IMR-90 (cell line): ENCODE measurements around the gene C1QTNF8. TPM values are rescaled to one million over a fixed set of nuclear protein-coding genes. Genes with fewer than 3 reads are reported as not detected.

Experiments used
- ATAC-seq: fragments of 200-7000 bp; cut with Tn5 transposase; 2 replicates; pipeline ENCODE4 v1.9.1; 2020; ENCODE audit warnings: low read depth, mild to moderate bottlenecking, moderate library complexity
- BruUV-seq: library from RNA; stranded (reverse); fragments of 400-500 nt; replicated peaks from 2 replicates; lab custom pipeline; 2021; lab: Mats Ljungman, UMichigan
- CTCF ChIA-PET: fragments of 300-600 bp; formaldehyde crosslinking; extraction: SDS; loops from one replicate; lab custom pipeline; 2021; ENCODE audit warnings: antibody characterized with exemption; lab: Yijun Ruan, JAX
- POLR2A ChIA-PET: fragments of 300-600 bp; sonication (Branson Sonifier 250); formaldehyde crosslinking; loops from one replicate; lab custom pipeline; 2022; ENCODE audit warnings: antibody characterized with exemption; ENCODE audit not compliant: unreplicated experiment; lab: Charles Lee
- DNase-seq: peaks from one replicate; pipeline ENCODE4 v3.0.0; 2013
- H2AFZ ChIP-seq: replicated peaks from 2 replicates; pipeline ENCODE3; 2013; ENCODE audit warnings: low read length, mild to moderate bottlenecking; ENCODE audit not compliant: poor library complexity
- H2AK5ac ChIP-seq: 2 replicates; pipeline ENCODE4 v1.6.1; 2013; ENCODE audit warnings: low read depth, low read length, inconsistent platforms
- H2AK9ac ChIP-seq: replicated peaks from 2 replicates; pipeline ENCODE3; 2013; ENCODE audit warnings: mild to moderate bottlenecking, low read depth, low read length, moderate library complexity; ENCODE audit not compliant: poor library complexity
- H2BK120ac ChIP-seq: 2 replicates; pipeline ENCODE4 v1.6.1; 2013; ENCODE audit warnings: low read depth, low read length, inconsistent platforms
- H2BK15ac ChIP-seq: 3 replicates; pipeline ENCODE4 v1.6.1; 2013; ENCODE audit warnings: low read depth, low read length, inconsistent platforms
- H2BK20ac ChIP-seq: 2 replicates; pipeline ENCODE4 v1.6.1; 2013; ENCODE audit warnings: low read depth, mild to moderate bottlenecking, inconsistent platforms, low read length, moderate library complexity
- H2BK5ac ChIP-seq: 2 replicates; pipeline ENCODE4 v1.6.1; 2013; ENCODE audit warnings: mild to moderate bottlenecking, low read depth, low read length, inconsistent platforms; ENCODE audit not compliant: poor library complexity, severe bottlenecking
- H3K14ac ChIP-seq: replicated peaks from 2 replicates; pipeline ENCODE4 v1.6.1; 2013; ENCODE audit warnings: low read depth, low read length, inconsistent platforms
- H3K18ac ChIP-seq: 2 replicates; pipeline ENCODE4 v1.6.1; 2013; ENCODE audit warnings: low read depth, low read length, control low read depth
- H3K23ac ChIP-seq: 2 replicates; pipeline ENCODE4 v1.6.1; 2013; ENCODE audit warnings: low read depth, low read length, inconsistent platforms
- H3K27ac ChIP-seq: 2 replicates; pipeline ENCODE4 v1.5.1; 2013; ENCODE audit warnings: mild to moderate bottlenecking, control low read depth, low read length; ENCODE audit not compliant: insufficient read depth
- H3K27me3 ChIP-seq: 2 replicates; pipeline ENCODE4 v1.6.1; 2013; ENCODE audit warnings: low read length; ENCODE audit not compliant: control insufficient read depth, insufficient read depth
- H3K36me3 ChIP-seq: 2 replicates; pipeline ENCODE4 v1.6.1; 2013; ENCODE audit warnings: low read length, mixed read lengths; ENCODE audit not compliant: control insufficient read depth, insufficient read depth
- H3K4ac ChIP-seq: 2 replicates; pipeline ENCODE4 v1.6.1; 2013; ENCODE audit warnings: low read depth, low read length, inconsistent platforms
- H3K4me1 ChIP-seq: 2 replicates; pipeline ENCODE4 v1.6.1; 2013; ENCODE audit warnings: low read length, mixed read lengths; ENCODE audit not compliant: control insufficient read depth, insufficient read depth
- H3K4me2 ChIP-seq: 2 replicates; pipeline ENCODE4 v1.6.1; 2013; ENCODE audit warnings: low read depth, mild to moderate bottlenecking, control low read depth, low read length, moderate library complexity
- H3K4me3 ChIP-seq: 2 replicates; pipeline ENCODE4 v1.5.1; 2013; ENCODE audit warnings: low read depth, mild to moderate bottlenecking, control low read depth, low read length, moderate library complexity; ENCODE audit not compliant: insufficient read depth
- H3K56ac ChIP-seq: 2 replicates; pipeline ENCODE4 v1.6.1; 2013; ENCODE audit warnings: low read length, inconsistent platforms; ENCODE audit not compliant: insufficient read depth; ENCODE audit errors: extremely low read depth
- H3K79me1 ChIP-seq, 2 experiments: 2 replicates each; pipeline ENCODE4 v1.6.1; 2013; ENCODE audit warnings: low read length in 2 of 2, inconsistent platforms in 1 of 2, low read depth in 1 of 2
- H3K9ac ChIP-seq: 2 replicates; pipeline ENCODE4 v1.6.1; 2013; ENCODE audit warnings: low read depth, low read length, control low read depth
- H3K9me1 ChIP-seq: 2 replicates; pipeline ENCODE4 v1.6.1; 2013; ENCODE audit warnings: low read length, inconsistent platforms; ENCODE audit not compliant: insufficient read depth
- H3K9me3 ChIP-seq: 2 replicates; pipeline ENCODE4 v1.6.1; 2013; ENCODE audit warnings: low read length; ENCODE audit not compliant: control insufficient read depth, insufficient read depth
- H4K20me1 ChIP-seq: 2 replicates; pipeline ENCODE4 v1.6.1; 2013; ENCODE audit warnings: low read length, inconsistent platforms; ENCODE audit not compliant: insufficient read depth
- H4K5ac ChIP-seq: 2 replicates; pipeline ENCODE4 v1.6.1; 2013; ENCODE audit warnings: mild to moderate bottlenecking, low read depth, low read length, control low read depth
- H4K8ac ChIP-seq, 2 experiments: 2 replicates each; pipeline ENCODE4 v1.6.1; 2013; ENCODE audit warnings: low read depth in 2 of 2, low read length in 2 of 2, control low read depth in 1 of 2, inconsistent platforms in 1 of 2
- H4K91ac ChIP-seq: 2 replicates; pipeline ENCODE4 v1.6.1; 2013; ENCODE audit warnings: low read depth, low read length, inconsistent platforms; ENCODE audit not compliant: insufficient read depth
- BHLHE40 ChIP-seq: fragments of 150-350 bp; IDR thresholded peaks from 2 replicates; pipeline ENCODE4 v1.6.1; 2016; ENCODE audit warnings: mild to moderate bottlenecking, low read depth, low read length
- CEBPB ChIP-seq: IDR thresholded peaks from 2 replicates; pipeline ENCODE4 v1.6.1; 2012; ENCODE audit warnings: low read depth, low read length, improper control_type of control experiment
- CHD1 ChIP-seq: IDR thresholded peaks from 2 replicates; pipeline ENCODE4 v1.6.1; 2012; ENCODE audit warnings: low read depth, low read length, improper control_type of control experiment
- CTCF ChIP-seq: conservative IDR thresholded peaks from 2 replicates; pipeline ENCODE4 v1.5.1; 2012; ENCODE audit warnings: mild to moderate bottlenecking, low read depth, low read length, improper control_type of control experiment
- MAFK ChIP-seq: IDR thresholded peaks from 2 replicates; pipeline ENCODE4 v1.6.1; 2012; ENCODE audit warnings: low read depth, low read length, improper control_type of control experiment
- MAZ ChIP-seq: IDR thresholded peaks from 2 replicates; pipeline ENCODE4 v1.6.1; 2012; ENCODE audit warnings: low read depth, mild to moderate bottlenecking, low read length, improper control_type of control experiment, moderate library complexity, borderline replicate concordance
- MXI1 ChIP-seq: IDR thresholded peaks from 2 replicates; pipeline ENCODE4 v1.6.1; 2012; ENCODE audit warnings: low read depth, mild to moderate bottlenecking, low read length, moderate library complexity, borderline replicate concordance
- NFE2L2 ChIP-seq: fragments of 150-350 bp; IDR thresholded peaks from 2 replicates; pipeline ENCODE4 v1.6.1; 2016; ENCODE audit warnings: low read depth, mild to moderate bottlenecking, low read length
- RCOR1 ChIP-seq: IDR thresholded peaks from 2 replicates; pipeline ENCODE4 v1.6.1; 2012; ENCODE audit warnings: mild to moderate bottlenecking, low read length, improper control_type of control experiment; ENCODE audit not compliant: insufficient replicate concordance
- RFX5 ChIP-seq: IDR thresholded peaks from 2 replicates; pipeline ENCODE4 v1.8.0; 2012; ENCODE audit warnings: low read depth, mild to moderate bottlenecking, low read length, moderate library complexity
- SMC3 ChIP-seq: fragments of 150-350 bp; IDR thresholded peaks from 2 replicates; pipeline ENCODE4 v1.6.1; 2016; ENCODE audit warnings: low read depth, mild to moderate bottlenecking, antibody characterized with exemption, low read length, moderate library complexity
- USF2 ChIP-seq: fragments of 150-350 bp; IDR thresholded peaks from 2 replicates; pipeline ENCODE4 v1.6.1; 2017; ENCODE audit warnings: mild to moderate bottlenecking, antibody characterized with exemption, low read length, low read depth
- WGBS, 2 experiments: methylation state at CpG; one replicate each; pipeline versions ENCODE4 v1.1.5 to v1.1.7; 2013; ENCODE audit warnings: missing lambda C conversion rate in 2 of 2; ENCODE audit not compliant: insufficient read length in 1 of 2; ENCODE audit errors: extremely low coverage in 2 of 2; 5-methylcytosine and 5-hydroxymethylcytosine counted together
- dilution Hi-C: fragments of 300-500 bp; cut with HindIII; formaldehyde crosslinking; loops from one replicate; pipeline ENCODE4 v1.14.3; 2018; ENCODE audit warnings: low sequenced_read_pairs; ENCODE audit not compliant: unreplicated experiment
- in situ Hi-C: fragments of 300-500 bp; cut with MboI; formaldehyde crosslinking; loops from 3 replicates; pipeline ENCODE4 v1.14.3; 2019; ENCODE audit warnings: low sequenced_read_pairs, inconsistent platforms, mixed read lengths
- intact Hi-C: fragments of 100-400 bp; cut with micrococcal nuclease; formaldehyde crosslinking; loops from 2 replicates; pipeline ENCODE4 v1.10.0; 2022
- polyA plus RNA-seq, 3 experiments: library from polyadenylated mRNA; depleted of rRNA; stranded (reverse); fragments of >200 nt; gene quantifications; 2 replicates each; pipeline ENCODE4 v1.2.3, GENCODE V29; 2012; ENCODE audit warnings: low replicate concordance in 1 of 3
- total RNA-seq: library from RNA; depleted of rRNA; stranded (reverse); fragments of >200 nt; gene quantifications from 2 replicates; pipeline ENCODE4 v1.2.3, GENCODE V29; 2012

C1QTNF8 gene
- total and polyA plus RNA-seq, 2 of the 4 experiments (the other 2 are of a cell fraction): not detected

DNA sequence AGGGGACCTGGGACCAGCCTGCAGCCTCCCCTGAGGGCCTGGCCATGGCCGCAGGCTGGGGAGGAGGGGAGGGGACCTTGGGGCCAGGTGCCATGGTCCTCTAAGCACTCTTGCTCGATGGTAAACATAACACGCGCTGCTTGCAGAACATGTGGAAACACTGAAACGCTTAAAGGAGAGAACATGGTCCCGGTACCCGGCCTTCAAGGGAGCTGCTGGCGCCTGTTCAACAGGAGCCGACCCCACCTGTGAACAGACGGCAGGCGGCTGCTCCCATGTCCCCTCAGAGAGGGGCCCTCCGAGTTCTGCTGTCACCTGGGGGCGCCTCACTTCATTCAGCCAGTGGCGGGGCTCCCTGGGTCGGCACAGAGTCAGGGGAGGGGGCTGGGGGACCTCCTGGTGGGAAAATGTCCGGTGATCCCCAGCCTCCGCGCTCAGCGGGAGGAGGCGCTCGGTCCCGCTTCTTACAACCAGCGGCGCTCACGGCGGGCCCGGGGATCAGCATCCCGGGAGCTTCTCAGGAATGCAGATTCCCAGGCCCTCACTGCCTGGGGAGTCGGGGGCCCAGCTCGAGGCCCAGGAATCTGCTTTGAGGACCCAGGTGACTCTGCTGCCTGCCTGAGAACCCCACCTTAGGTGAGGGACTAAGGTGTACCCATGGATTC is 24.4 kb downstream of the C1QTNF8 start:
- Histone ChIP-seq H4K91ac (no peak overlapping the region), H3K36me3 (no peaks in the 10 kb centered on the region), H3K18ac (no peak overlapping the region), H2BK20ac (no peak overlapping the region), H4K8ac (no peak overlapping the region), H3K9me1 (no peaks in the 10 kb centered on the region), H3K56ac (no peak overlapping the region), H3K4ac (no peak overlapping the region), H3K4me1 (no peaks in the 10 kb centered on the region), H2AK9ac (peak overlapping the region; percentile 50), H3K4me3 (no peak overlapping the region), H3K14ac (no peak overlapping the region), H2BK5ac (no peak overlapping the region), H2BK120ac (no peak overlapping the region), H3K9ac (no peak overlapping the region), H2AK5ac (no peak overlapping the region), H3K4me2 (no peak overlapping the region), H3K27ac (no peak overlapping the region), H3K23ac (no peak overlapping the region), H2BK15ac (no peak overlapping the region), H4K5ac (no peak overlapping the region), H3K27me3 (peaks cover 63% of the 10 kb centered on the region), H3K9me3 (no peaks in the 10 kb centered on the region), H3K79me1 (no peaks in the 10 kb centered on the region), H2AFZ (no peak overlapping the region), H4K20me1 (no peaks in the 10 kb centered on the region)
- in situ Hi-C loops (loop anchor here (25.0 kb wide), 1 partner anchor 359 kb away; the partner anchor contains the start of genes ANTKMT, FBXL16 and METRN), dilution Hi-C loops (no loop called here), intact Hi-C loops (no loop called here)
- no peak for DNase-seq
- CTCF ChIA-PET: no interaction called here
- POLR2A ChIA-PET: no interaction called here
- 19% methylated on average over 11 of the region's 30 CpGs; no CpG with 5 or more reads in 1 of the 2 experiments for WGBS, 2 experiments
- no peak for ATAC-seq
- TF ChIP-seq CTCF (no peak), RFX5 (no peak), CHD1 (no peak), MXI1 (no peak), SMC3 (no peak), NFE2L2 (no peak), CEBPB (no peak), BHLHE40 (no peak), RCOR1 (no peak), MAFK (no peak), MAZ (no peak), USF2 (no peak)
- BruUV-seq: no TSS peak
